Stimulated activated CD4-positive, alpha-beta T cell treated with anti-CD3 and anti-CD28 coated beads, Interleukin-4, amount 100 ng/mL, for 4 hours (primary cell): ENCODE data around the gene RASA3.

Source experiments
- DNase-seq, 2 experiments: peaks; one replicate each; pipeline ENCODE4 v3.0.0-alpha.2; 2020

Gene RASA3

GRCh38 chr13:113973218-113974164 is 158.9 kb downstream of the RASA3 start, which contains the start of gene C13orf46:
Gene C13orf46, minus strand, starts transcription at chr13:113974076. Its CDS starts 79 bp downstream, at chr13:113973997.
- no peak for DNase-seq

DNA sequence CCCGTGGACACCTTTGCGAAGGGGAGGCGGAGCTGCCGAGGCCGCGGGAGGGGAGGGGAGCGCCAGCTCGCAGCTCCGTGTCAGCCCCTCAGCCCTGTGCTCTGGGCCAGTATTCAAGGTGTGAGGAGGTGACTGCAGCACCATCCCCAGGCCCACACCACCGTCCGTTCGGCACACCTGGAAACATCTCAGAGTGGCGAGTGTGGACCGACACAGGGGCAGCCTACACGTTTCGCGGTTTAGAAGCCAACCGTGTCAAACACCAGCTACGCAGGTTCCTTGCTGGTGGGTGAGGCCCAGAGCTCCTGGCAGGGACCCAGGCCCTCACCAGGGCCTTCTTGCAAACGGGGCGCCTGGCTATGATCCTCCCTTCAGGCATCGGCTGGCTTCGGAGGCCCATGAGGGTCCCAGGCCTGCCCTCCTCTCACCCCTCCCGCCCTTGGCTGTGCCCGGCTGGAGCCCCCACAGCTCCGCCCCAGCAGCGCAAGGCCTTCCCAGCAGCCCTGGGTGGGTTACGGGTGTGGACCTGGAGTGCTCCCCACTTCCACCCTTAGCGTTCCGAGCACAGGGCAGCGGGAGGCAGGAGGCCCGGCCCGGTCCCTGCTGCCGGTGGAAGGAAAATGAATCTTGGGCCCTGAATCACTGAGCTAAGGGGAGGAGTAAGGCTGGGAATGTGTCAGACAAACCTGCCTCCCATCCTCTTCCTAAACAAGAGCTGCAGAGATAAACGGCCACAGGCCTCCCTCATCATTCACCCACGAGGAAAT is 159.8 kb downstream of the RASA3 start:
- DNase-seq, result no peak

DNA sequence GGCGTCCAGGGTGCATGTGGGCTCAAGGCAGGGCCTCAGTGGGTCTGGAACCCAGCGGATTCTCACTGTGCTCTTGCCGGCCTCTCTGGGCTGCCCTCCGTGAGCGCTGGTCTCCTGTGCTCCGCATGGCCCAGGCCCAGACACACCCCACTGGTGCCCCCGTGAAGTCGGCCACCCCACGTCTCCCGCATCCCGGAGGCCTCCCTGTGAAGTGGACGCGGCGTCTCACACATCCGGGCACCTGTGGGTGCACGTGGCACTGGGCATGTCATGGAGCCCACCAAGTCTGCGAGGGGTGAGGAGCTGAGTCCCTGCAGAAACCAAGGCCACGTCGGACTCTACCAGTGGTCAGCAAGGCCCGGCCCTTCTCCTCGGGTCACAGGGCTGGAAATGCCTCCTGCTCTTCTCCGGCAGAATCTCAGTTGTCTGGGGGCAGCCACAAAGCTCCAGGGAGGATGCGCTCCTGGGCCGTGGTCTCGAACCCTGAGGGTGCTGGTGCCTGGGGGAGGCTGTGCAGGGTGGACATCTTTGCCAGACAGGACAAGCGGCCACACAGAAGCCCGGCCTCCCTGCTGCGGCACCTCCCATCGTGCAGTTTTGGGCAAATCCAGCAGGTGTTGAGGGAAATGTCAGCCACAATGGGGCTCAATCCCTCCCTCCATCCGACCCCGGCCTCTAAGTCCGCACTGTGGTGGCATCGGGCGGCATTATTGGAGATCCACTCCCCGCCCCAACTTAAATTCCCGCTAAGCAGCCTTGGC is 160.8 kb downstream of the RASA3 start:
- no peak for DNase-seq

- no peak for DNase-seq
These were observed 161.5 kb downstream of the RASA3 start for GRCh38 chr13:113970810-113971470.

GRCh38 chr13:113969973-113970611 is 162.3 kb downstream of the RASA3 start:
- DNase-seq, result no peak

DNA sequence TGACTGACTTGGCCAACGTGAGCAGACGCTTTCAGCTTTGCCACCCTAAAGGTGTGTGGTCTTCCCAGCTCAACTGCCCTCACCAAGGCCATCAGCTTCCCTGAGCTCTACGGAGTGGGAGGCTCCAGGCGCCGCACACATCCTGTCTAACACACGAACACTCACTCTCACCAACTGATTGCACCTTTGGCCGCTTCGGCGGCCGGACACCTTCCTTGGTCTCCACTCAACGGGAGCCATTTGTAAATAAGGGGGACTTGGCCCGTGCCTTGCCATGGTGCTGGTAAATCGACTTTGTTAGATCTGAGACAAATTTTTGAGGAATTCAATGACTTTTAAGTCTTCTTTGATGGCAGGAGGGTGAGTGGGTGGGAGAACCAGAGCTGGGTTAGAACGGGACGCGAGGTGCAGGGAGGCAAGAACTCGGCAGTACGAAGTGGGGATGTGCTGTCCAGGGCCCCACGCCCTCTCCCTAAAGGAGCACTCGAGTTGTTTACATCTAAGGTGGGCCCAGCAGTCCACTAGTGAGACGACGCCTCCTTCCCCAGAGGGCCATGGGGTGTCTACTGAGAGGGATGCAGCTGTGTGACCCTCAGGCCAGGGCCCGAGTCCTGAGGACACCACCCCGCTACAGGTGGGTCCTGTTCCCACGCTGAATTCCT is 163.0 kb downstream of the RASA3 start:
- DNase-seq, result no peak

DNA sequence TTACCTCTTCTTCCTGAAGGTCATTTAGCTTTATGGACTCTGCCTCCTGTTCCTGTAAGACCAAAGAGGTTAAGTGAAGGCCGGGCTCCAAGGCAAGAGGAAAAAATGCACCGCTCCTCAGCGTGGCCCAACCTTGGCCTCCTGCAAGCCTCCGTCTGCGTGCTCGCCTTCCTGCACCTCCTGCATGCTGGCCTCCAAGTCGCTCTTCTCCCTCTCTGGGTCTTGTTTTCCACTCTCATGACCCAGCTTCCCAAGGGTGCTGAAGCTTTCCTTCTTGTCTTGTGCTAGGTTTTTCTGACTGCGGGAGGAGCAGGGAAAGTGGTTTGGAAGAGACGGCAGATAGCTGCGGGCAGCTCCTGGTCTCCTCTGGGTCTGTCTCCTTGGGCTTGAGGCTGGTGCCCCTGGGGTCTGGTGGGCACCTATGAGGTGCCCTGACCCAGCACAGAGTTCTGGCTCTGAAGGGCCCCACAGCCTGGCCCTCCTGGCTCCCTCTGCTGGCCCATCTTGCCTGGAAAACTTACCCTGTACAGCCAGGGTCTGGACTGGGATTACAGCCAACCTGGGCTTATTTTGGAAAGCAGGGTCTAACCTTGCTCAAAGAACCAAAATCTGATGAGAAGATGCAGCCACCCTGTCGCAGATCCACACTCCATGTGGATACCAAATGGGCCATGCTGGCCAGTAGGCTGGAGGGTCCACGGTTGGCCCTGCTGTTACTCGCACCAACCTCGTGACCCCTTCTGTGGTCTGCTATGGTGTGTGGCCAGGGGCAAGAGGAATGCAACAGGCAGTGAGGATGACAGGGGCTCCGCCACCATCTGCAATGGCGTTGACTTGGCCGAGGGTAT is 163.7 kb downstream of the RASA3 start:
- no peak for DNase-seq

DNA sequence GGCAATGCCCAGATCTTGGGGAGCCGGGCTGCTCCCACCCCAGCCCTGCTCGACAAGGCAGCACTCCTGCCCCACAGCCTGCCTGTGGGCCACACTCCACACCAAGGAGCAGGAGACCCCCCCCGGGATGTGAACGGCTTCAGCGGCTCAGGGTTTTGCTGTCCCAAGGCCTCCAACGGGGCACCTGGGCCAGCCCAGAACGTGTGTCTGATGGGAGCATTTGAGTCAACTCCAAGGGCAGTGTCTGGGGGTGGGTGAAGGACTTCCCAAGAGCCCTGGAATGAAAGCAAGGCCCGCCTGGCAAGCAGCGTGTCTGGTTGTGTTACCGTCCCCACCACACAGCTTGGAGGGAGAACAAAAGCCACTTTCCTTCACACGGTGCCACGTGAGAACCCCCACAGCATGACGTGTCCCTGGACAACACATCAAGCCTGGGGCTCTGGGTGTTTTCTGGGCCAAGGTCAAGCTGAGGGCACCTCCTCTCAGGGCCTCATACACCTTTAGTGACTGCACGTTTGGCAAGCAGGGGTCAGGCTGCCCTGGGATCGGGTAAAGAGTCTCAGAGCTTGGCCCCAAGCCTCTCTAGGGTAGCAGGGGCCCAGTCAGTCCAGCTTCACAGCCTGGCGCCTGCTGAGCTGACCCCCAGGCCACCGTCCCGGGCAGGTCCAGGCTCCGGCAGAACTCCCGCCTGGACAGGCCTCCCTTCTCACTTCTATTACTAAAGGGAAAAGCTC is 164.5 kb downstream of the RASA3 start:
- DNase-seq, result no peak

DNA sequence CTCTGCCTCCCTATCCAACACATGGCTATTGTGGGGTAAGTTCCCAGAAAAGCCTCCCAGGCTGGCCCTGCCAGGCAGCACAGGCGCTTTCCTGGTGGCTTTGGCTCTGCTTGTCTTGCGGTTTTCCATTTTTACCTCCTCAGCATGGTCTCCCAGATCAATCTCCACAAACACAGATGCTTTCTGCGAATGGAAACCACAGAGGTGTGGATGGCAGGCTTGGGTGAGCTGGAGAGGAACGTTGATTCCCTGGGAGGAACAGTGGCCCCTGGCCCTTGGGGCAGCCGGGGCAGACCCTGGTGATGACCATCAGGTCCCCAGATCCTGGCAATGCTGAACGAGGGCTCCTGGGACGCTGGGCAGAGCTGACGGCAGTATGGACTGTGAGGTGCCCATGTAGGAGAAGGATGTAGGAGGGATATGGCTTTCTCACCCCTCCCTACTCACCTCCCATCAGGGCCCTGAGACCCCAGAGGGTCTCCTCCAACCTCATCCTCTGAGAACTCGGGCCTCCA is 165.2 kb downstream of the RASA3 start:
- DNase-seq, result no peak

DNA sequence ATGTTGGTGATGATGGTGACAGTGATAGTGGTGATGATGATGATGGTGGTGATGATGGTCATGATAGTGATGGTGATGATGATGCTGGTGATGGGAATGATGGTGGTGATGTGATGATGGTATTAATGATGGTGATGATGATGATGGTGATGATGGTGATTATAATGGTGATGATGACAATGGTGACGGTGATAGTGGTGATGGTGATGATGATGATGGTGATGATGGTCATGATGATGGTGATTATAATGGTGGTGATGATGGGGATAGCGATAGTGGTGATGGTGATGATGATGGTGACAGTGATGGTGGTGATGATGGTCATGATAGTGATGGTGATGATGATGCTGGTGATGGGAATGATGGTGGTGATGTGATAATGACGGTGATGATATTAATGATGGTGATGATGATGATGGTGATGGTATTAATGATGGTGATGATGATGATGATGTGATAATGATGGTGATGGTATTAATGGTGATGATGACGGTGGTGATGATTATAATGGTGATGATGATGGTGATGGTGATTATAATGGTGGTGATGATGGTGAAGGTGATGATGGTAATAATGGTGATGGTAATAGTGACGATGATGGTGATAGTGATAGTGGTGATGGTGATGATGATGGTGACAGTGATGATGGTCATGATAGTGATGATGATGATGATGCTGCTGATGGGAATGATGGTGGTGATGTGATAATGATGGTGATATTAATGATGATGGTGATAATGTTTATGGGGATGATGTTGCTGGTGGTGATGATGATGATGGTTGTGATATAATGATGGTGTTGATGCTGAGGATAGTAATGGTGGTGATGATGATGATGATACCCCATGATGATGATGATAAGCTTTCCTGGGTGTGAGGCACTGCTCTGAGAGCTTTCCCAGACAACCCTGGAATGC is 166.2 kb downstream of the RASA3 start:
- DNase-seq, result no peak

- no peak for DNase-seq
These were observed 167.0 kb downstream of the RASA3 start for GRCh38 chr13:113965383-113965874.

- no peak for DNase-seq
These were observed 168.0 kb downstream of the RASA3 start for GRCh38 chr13:113964251-113964995.

GRCh38 chr13:113963376-113963775 is 169.0 kb downstream of the RASA3 start:
- no peak for DNase-seq

DNA sequence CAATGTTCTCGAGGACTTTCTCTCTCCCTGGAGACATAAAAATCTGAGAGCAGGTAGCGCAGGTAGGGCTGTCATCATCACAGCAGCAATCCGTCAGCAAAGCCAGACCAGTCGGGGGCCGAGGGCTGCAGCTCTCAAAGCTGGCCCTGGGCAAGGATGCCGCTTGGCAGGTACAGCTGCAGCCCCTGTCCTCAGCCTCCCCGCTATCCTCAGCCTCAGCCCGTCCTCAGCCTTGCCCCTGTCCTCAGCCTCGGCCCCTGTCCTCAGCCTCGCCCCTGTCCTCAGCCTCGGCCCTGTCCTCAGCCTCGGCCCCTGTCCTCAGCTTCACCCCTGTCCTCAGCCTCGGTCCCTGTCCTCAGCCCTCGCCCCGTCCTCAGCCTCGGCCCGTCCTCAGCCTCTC is 169.4 kb downstream of the RASA3 start:
- DNase-seq, result no peak

DNA sequence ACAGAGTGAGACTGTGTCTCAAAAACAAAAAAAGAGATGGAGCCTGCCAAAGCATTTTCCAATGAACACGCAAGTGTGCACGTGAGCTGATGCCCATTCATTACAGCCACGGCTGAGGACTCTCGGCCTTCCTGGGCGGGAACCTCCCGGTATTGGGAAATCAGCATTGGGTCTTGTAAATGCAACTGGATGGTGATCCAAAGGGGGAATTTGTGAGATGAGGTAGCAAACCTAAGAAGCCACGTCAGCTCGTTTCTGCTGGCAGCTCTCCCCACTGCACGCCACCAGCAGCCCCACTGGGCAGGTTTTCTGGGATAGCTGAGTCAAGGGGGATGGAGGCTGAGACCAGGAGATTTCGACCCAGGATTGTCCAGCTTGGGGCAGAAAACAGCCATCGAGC is 170.0 kb downstream of the RASA3 start:
- DNase-seq, result no peak

DNA sequence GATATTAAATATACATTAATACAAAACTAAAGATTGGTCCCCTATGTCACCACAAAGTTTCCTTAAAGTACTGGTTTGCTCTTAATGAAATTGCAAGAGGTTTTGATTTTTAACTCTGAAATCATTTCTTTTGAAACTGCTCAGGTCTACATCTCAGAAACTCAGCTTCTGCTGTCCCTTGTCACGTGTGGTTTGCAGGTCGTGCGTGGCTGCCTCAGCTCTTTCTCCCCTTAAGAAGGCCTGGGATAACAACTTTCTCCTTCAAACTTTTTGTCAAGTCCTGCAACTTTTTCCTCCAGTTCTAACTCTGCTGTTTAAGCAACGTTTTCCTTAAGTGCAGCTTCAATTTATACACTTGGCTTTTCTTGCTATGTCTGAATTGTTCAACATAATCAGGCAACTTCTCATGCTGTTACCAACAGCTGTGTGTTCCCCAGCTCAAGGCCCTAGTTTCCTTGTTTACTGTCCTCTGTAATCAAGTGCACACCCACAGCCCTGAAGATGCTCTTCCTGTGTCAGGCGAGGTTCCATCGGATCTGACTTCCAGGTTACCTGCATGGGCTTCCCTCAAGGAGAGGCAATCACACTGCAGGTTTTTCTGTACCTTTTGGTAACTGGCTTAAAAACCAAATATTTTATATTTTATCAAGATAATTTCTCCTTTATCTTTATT is 172.0 kb downstream of the RASA3 start:
- DNase-seq, result no peak

DNA sequence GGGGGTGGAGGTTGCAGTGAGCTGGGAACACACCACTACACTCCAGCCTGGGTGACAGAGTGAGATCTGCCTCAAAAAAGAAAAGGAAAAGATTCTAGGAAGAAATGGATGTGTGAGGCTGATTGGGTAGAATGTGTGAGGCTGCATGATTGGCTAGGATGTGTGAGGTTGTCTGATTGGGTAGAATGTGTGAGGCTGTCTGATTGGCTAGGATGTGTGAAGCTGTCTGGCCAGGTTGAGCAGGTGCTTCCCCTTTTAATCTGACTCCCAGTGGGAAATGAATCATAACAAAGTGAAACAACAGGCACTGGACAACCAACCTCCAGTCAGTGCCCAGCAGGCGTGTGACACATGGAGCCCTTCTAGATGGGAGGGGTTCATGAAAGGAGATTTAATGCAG is 173.2 kb downstream of the RASA3 start:
- DNase-seq, result no peak
